Ovary (tissue), 9 donors: Measurements from ENCODE around the gene NPR1. TPM values are rescaled to one million over a fixed set of nuclear protein-coding genes. Genes with fewer than 3 reads are reported as not detected.

Experiments used
- DNase-seq, 5 donors: peaks; one replicate each; pipeline ENCODE4 v3.0.0-alpha.2; 2019 to 2020
- H3K27ac ChIP-seq, 2 donors: fragments of 200-600 bp; one replicate each; pipeline versions ENCODE4 v1.5.1 to v1.8.0; 2019 to 2022
- H3K27me3 ChIP-seq: fragments of 200-600 bp; one replicate; pipeline ENCODE4 v1.8.0; 2022
- H3K36me3 ChIP-seq: fragments of 200-600 bp; sonication (generic); one replicate; pipeline ENCODE4 v1.5.1; 2019
- H3K4me1 ChIP-seq: one replicate; pipeline ENCODE4 v1.8.1; 2013; ENCODE audit warnings: mild to moderate bottlenecking, moderate library complexity; ENCODE audit not compliant: insufficient read depth
- H3K4me3 ChIP-seq: fragments of 200-600 bp; sonication (generic); one replicate; pipeline ENCODE4 v1.5.1; 2017
- H3K9me3 ChIP-seq, 2 donors: fragments of 200-600 bp in 1 of 2; sonication (generic) in 1 of 2; one replicate each; pipeline versions ENCODE4 v1.5.1 to v1.8.1; 2013 to 2019; ENCODE audit warnings: mild to moderate bottlenecking in 1 of 2, moderate library complexity in 1 of 2
- CTCF ChIP-seq, 3 donors: fragments of 450-650 bp in 2 of 3; fragments of 200-600 bp in 1 of 3; IDR thresholded peaks; one replicate each; pipeline versions ENCODE4 v1.5.1 to v1.8.0; 2016 to 2022; ENCODE audit warnings: antibody characterized with exemption in 3 of 3, mild to moderate bottlenecking in 1 of 3
- EP300 ChIP-seq: sonication (generic); formaldehyde crosslinking; IDR thresholded peaks from one replicate; pipeline ENCODE4 v1.6.1; 2017; ENCODE audit warnings: antibody characterized with exemption
- POLR2A ChIP-seq: fragments of 450-650 bp; IDR thresholded peaks from one replicate; pipeline ENCODE4 v1.6.1; 2017; ENCODE audit warnings: antibody characterized with exemption, mild to moderate bottlenecking, moderate library complexity
- WGBS, 3 donors: extraction: QIAGEN DNeasy Blood & Tissue Kit in 1 of 3; methylation state at CpG; one replicate each; pipeline versions ENCODE4 v1.1.5 to v1.1.7; 2013 to 2017; 5-methylcytosine and 5-hydroxymethylcytosine counted together
- intact Hi-C, 4 donors: fragments of 100-400 bp; cut with DNase I; formaldehyde crosslinking; loops; one replicate each; pipeline versions ENCODE4 v1.11.0 to v1.15.1; 2022 to 2023
- polyA plus RNA-seq, 2 donors: library from polyadenylated mRNA; stranded (reverse); fragments of 200-250 nt in 1 of 2; fragments of 350-450 nt in 1 of 2; fragmentation: Illumina TruSeq in 1 of 2; extraction: RNeasy Lipid Tissue Mini Kit (QIAGEN cat#74804) in 1 of 2; gene quantifications; one replicate each; pipeline ENCODE4 v1.2.3, GENCODE V29; 2013 to 2014
- total RNA-seq, 7 donors: library from RNA; depleted of rRNA in 2 of 7; stranded (reverse); fragments of >200 nt in 2 of 7; fragmentation: NEBNext Ultra II Directional in 3 of 7; extraction: Animal tissue kit (Norgen Biotek cat#: 25700) in 3 of 7; gene quantifications; one replicate each; pipeline versions ENCODE4 v1.1.0 to v1.2.4, GENCODE V29; 2016 to 2023
- donor health status: DM: no; HTN: no; CAD: no; lungs with moderate emphysema.
- donor health status: DM: no; HTN: no; CAD: no.
- donor health status: Bipolar disorder and iron deficiency.
- donor health status: DM: yes; HTN: yes; CAD: no.
- donor health status: DM: no; HTN: no; CAD: no.
- donor health status: DM: yes; HTN: yes; CAD: no.

The NPR1 gene
- total and polyA plus RNA-seq, 9 donors, result 20.6 to 96.5 (median 48.4) TPM

GRCh38 chr1:153687346-153688125 is 9.0 kb downstream of the NPR1 start:
- no peaks in the 10 kb centered on the region for H3K9me3 ChIP-seq
- intact Hi-C loops, result no loop called here
- no peaks in the 10 kb centered on the region for H3K36me3 ChIP-seq
- no peak overlapping the region for H3K27ac ChIP-seq
- no peak for DNase-seq
- H3K4me3 ChIP-seq, result no peak overlapping the region
- no peaks in the 10 kb centered on the region for H3K4me1 ChIP-seq
- WGBS, 3 donors, result 84 to 91% (median 85%) methylated on average over 12 to 16 of the region's 16 CpGs
- H3K27me3 ChIP-seq, result no peaks in the 10 kb centered on the region
- TF ChIP-seq POLR2A (no peak), EP300 (no peak), CTCF (IDR thresholded peaks at IDR 0.05) (no peak)

- Histone ChIP-seq H3K4me3 (no peak overlapping the region), H3K27me3 (no peaks in the 10 kb centered on the region), H3K4me1 (no peaks in the 10 kb centered on the region), H3K36me3 (no peaks in the 10 kb centered on the region), H3K9me3 (no peaks in the 10 kb centered on the region), H3K27ac (no peak overlapping the region)
- intact Hi-C loops, result no loop called here
- DNase-seq, result no peak
- WGBS, 3 donors, result 87 to 91% (median 87%) methylated on average over 7 of the region's 7 CpGs
- TF ChIP-seq POLR2A (no peak), EP300 (no peak), CTCF (IDR thresholded peaks at IDR 0.05) (no peak)
Observed at GRCh38 chr1:153688276-153688675, 9.8 kb downstream of the NPR1 start.

DNA sequence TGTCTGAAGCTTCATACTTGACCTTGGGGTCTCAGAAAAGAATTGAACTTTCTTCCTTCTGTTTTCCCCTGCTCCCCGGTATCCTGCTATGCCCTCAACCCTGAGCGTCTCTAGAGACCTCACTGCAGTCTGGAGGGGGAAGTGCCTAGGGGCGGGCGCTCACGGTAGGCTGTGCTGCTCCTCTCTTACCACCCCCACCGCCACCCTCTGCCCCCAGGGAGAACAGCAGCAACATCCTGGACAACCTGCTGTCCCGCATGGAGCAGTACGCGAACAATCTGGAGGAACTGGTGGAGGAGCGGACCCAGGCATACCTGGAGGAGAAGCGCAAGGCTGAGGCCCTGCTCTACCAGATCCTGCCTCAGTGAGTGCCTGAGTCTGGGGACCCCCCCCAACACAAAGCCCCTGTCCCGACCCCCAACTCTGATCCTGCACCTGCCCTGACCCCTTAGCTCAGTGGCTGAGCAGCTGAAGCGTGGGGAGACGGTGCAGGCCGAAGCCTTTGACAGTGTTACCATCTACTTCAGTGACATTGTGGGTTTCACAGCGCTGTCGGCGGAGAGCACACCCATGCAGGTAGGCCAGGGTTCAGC is 10.3 kb downstream of the NPR1 start:
- no peak for DNase-seq
- H3K4me3 ChIP-seq, result no peak overlapping the region
- H3K27ac ChIP-seq, result no peak overlapping the region
- no peaks in the 10 kb centered on the region for H3K9me3 ChIP-seq
- no peaks in the 10 kb centered on the region for H3K36me3 ChIP-seq
- H3K27me3 ChIP-seq, result no peaks in the 10 kb centered on the region
- intact Hi-C loops, result no loop called here
- 91 to 92% (median 92%) methylated on average over 17 to 18 of the region's 18 CpGs for WGBS, 3 donors
- H3K4me1 ChIP-seq, result no peaks in the 10 kb centered on the region
- TF ChIP-seq POLR2A, result no peak
- TF ChIP-seq CTCF (IDR thresholded peaks at IDR 0.05), result no peak
- TF ChIP-seq EP300, result no peak

DNA sequence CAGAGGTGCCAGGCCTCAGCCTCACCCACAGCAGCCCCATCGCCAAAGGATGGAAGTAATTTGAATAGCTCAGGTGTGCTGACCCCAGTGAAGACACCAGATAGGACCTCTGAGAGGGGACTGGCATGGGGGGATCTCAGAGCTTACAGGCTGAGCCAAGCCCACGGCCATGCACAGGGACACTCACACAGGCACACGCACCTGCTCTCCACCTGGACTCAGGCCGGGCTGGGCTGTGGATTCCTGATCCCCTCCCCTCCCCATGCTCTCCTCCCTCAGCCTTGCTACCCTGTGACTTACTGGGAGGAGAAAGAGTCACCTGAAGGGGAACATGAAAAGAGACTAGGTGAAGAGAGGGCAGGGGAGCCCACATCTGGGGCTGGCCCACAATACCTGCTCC is 15.0 kb downstream of the NPR1 start:
- DNase-seq, result no peak
- H3K9me3 ChIP-seq, result no peaks in the 10 kb centered on the region
- no peaks in the 10 kb centered on the region for H3K36me3 ChIP-seq
- TF ChIP-seq EP300 (no peak), POLR2A (no peak), CTCF (IDR thresholded peaks at IDR 0.05) (no peak)
- intact Hi-C loops, result no loop called here
- WGBS, 3 donors, result 71 to 79% (median 75%) methylated on average over 4 of the region's 4 CpGs
- no peak overlapping the region for H3K27ac ChIP-seq
- H3K4me1 ChIP-seq, result peaks cover 16% of the 10 kb centered on the region
- H3K27me3 ChIP-seq, result no peaks in the 10 kb centered on the region
- H3K4me3 ChIP-seq, result no peak overlapping the region
